H54 (cell line): ENCODE results near the gene NIPSNAP2.
A peak's percentile ranks its signal among the peaks of the same experiment; 100 is the strongest.
"Not testable (repeated sequence)": the region's sequence is repeated elsewhere in the genome, so short reads cannot be mapped to it uniquely, and the experiment has no call there.

Source experiments
- DNase-seq: peaks from one replicate; pipeline ENCODE4 v3.0.0; 2011; ENCODE audit warnings: low spot score, mixed read lengths; ENCODE audit not compliant: insufficient read length
- FAIRE-seq: peaks from 3 replicates; lab custom pipeline; 2011; peaks lifted over from hg19 to GRCh38; lab: Jason Lieb, UNC
- POLR2A ChIP-seq: IDR thresholded peaks from 2 replicates; pipeline ENCODE4 v1.6.1; 2011; ENCODE audit warnings: low read depth, mild to moderate bottlenecking, low read length

Gene NIPSNAP2

GRCh38 chr7:55964261-55965099 is at the start of gene NIPSNAP2:
Gene NIPSNAP2 (plus strand): TSS chr7:55964585. CDS start chr7:55964610, 25 bp downstream.
- no peak for FAIRE-seq
- TF ChIP-seq POLR2A, result peak; percentile 90
- DNase-seq, result peak; percentile 97

GRCh38 chr7:55917771-55918170 is 46.6 kb upstream of the NIPSNAP2 start:
- TF ChIP-seq POLR2A, result no peak
- no peak for FAIRE-seq
- DNase-seq, result no peak

- DNase-seq, result no peak
- FAIRE-seq, result no peak
- no peak for TF ChIP-seq POLR2A
Measured at GRCh38 chr7:55928006-55928767, 36.2 kb upstream of the NIPSNAP2 start.

- DNase-seq, result no peak
- TF ChIP-seq POLR2A, result no peak
- FAIRE-seq, result no peak
Measured at GRCh38 chr7:55931421-55932151, 32.8 kb upstream of the NIPSNAP2 start.

- no peak for DNase-seq
- FAIRE-seq, result no peak
- TF ChIP-seq POLR2A, result no peak
Measured at GRCh38 chr7:55939514-55940123, 24.8 kb upstream of the NIPSNAP2 start.

GRCh38 chr7:55946545-55946944 is 17.8 kb upstream of the NIPSNAP2 start:
- no peak for FAIRE-seq

GRCh38 chr7:55951637-55952351 is 12.6 kb upstream of the NIPSNAP2 start, which contains the start of gene MRPS17:
Gene MRPS17 (plus strand): TSS chr7:55951877. CDS start chr7:55953196, 1,319 bp downstream.
- TF ChIP-seq POLR2A, result peak; percentile 84
- peak; percentile 99 for DNase-seq
- FAIRE-seq, result peak; percentile 64

More at GRCh38 chr7:55946545-55946944, 17.8 kb upstream of the NIPSNAP2 start:
- TF ChIP-seq POLR2A, result no peak
- DNase-seq, result no peak

- FAIRE-seq, DNase-seq: not testable (repeated sequence)
Measured at GRCh38 chr7:55952352-55952671, 12.1 kb upstream of the NIPSNAP2 start.

GRCh38 chr7:55953707-55954475 is 10.5 kb upstream of the NIPSNAP2 start:
- no peak for TF ChIP-seq POLR2A
- FAIRE-seq (no peak), DNase-seq (no peak)

- TF ChIP-seq POLR2A, result no peak
- FAIRE-seq, result no peak
Measured at GRCh38 chr7:55957190-55957589, 7.2 kb upstream of the NIPSNAP2 start.

GRCh38 chr7:55962014-55962413 is 2.4 kb upstream of the NIPSNAP2 start:
- FAIRE-seq, result no peak

More at GRCh38 chr7:55957190-55957589, 7.2 kb upstream of the NIPSNAP2 start:
- DNase-seq, result no peak

GRCh38 chr7:55963584-55964168 is 709 bp upstream of the NIPSNAP2 start:
- TF ChIP-seq POLR2A, result no peak
- DNase-seq (no peak), FAIRE-seq (no peak)

More at GRCh38 chr7:55962014-55962413, 2.4 kb upstream of the NIPSNAP2 start:
- no peak for DNase-seq
- no peak for TF ChIP-seq POLR2A
